ENCODE measurements around the gene DPEP3.

The DPEP3 gene

DNA sequence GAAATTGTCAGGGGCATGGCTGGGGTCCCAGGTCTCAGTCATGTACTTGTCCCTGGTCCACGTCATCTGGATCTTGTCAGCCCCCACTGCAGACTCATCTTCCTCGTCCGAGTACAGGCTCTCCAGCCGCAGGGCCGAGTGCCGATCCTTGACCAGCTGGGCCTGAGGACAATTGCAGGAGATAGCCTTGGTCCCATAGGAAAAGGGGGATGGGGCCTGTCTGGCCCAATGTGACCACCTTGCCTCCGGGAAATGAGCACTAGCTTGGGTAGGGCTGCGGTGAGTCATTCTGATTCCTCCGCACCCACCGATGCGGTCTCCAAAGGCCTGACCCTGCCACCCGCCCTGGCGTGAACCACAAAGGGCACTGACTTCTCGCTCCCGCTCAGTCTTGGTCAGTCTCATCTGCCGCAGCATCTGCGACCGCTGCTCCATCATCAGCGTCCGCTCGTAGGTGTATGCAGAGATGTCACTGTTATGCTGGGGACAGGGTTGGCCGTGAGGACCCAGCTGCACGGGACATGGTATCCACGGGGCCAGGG is 34.8 kb downstream of the DPEP3 start:
- TF ChIP-seq, protein P1, sequence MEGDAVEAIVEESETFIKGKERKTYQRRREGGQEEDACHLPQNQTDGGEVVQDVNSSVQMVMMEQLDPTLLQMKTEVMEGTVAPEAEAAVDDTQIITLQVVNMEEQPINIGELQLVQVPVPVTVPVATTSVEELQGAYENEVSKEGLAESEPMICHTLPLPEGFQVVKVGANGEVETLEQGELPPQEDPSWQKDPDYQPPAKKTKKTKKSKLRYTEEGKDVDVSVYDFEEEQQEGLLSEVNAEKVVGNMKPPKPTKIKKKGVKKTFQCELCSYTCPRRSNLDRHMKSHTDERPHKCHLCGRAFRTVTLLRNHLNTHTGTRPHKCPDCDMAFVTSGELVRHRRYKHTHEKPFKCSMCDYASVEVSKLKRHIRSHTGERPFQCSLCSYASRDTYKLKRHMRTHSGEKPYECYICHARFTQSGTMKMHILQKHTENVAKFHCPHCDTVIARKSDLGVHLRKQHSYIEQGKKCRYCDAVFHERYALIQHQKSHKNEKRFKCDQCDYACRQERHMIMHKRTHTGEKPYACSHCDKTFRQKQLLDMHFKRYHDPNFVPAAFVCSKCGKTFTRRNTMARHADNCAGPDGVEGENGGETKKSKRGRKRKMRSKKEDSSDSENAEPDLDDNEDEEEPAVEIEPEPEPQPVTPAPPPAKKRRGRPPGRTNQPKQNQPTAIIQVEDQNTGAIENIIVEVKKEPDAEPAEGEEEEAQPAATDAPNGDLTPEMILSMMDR (IDR thresholded peaks at IDR 0.05; ENCODE audit: insufficient read depth, low read length, missing control alignments): no peak
- no peak overlapping the region for H3K4me3 ChIP-seq (ENCODE audit: low read depth, low read length)
- POLR2A ChIA-PET: interaction anchor here (0.7 kb wide), 1 partner anchor 299 kb away, joined by 3 read pairs; no protein-coding TSS in a partner anchor
- CTCF ChIA-PET: interaction anchor here (1.5 to 2.4 kb wide), 3 partner anchors 95 to 424 kb away, joined by 3 to 7 read pairs (median 3); no protein-coding TSS in a partner anchor
- DNase-seq (ENCODE audit: low read depth, low spot score): no peak

DNA sequence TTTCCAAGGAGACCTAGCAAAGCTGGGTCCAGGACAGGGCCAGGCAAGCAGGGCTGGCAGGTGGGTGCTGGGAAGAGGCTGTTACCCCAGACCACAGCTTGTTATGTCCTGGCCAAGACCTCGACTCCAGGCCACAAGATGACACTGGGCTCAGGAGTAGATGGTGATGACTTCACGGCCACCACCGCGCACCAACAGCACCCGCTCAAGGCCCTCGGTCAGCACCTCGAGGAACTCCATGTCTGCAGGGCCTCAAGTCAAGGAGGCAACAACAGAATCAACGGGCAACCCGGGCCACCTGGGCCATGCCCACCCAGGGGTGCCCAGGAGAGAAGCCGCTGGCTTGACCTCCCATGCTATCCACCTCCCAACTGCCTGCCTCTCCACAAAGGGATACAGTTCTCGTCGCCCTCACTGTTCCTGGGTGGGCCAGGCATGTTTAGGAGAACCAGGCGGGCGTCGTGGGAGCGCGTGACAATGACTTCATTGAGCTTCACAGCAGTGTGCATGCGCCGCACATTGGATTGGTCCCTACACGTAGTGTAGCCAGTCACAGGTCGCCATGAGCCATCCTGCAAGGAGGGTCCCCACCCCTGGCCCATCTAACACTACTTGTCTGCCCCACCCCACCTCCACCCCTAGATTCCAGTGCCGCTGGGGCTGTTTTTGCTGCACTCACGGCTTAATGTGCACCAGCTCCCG is 35.5 kb downstream of the DPEP3 start:
- CTCF ChIA-PET: interaction anchor here (1.0 to 2.4 kb wide), 4 partner anchors 19 to 424 kb away, joined by 3 to 7 read pairs (median 4); no protein-coding TSS in a partner anchor

DNA sequence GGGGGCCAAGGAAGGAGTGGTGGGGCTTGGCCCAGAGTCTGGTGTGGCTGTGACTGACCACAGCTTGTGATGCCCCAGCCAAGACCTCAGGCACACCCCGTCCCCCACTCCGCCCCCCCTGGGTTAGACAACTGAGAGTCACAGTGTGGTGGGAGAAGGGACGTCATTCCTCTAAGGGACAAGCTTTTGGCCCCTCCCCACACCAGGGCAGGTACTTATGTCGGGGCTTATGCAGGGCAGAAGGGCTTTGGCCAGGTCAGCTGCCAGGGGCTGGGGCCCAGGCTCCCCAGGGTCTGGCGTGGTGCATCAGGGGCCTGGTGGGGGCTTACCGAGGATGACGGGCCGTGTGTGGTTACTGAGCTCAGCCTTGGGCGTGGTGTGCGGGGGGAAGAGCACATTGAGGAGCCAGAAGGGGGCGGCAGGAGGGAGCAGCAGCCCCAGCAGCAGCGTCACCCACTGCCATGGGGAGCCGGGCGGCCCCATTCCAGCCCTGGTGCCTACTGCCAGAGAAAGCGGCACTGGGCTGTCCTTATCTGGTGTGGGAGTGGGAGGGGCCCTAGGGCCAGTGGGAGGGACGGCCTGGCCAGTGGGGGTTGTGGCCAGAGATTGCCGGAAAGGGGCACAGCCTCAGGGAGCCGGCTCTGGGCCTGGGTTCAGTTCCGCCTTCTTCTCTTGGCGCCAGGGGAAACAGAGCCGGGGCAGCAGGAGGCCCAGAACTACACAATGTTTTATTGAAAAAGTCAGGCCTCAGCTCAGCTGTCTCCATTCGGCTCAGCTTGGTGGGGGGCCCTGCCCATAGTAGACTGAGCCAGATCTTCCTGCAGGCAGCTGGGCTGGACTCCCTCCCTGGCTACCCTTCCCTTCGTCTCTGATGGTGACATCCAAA is 36.4 kb downstream of the DPEP3 start, which contains the start of gene LCAT:
LCAT (minus strand) TSS at position 502 of the 886 bp plus-strand sequence; CDS start at position 483, 19 bp downstream.
- TF ChIP-seq, protein P1 (IDR thresholded peaks at IDR 0.05; ENCODE audit: insufficient read depth, low read length, missing control alignments): no peak
- POLR2A ChIA-PET: no interaction called here
- no peak for DNase-seq (ENCODE audit: low read depth, low spot score)
- CTCF ChIA-PET: interaction anchor here (1.0 to 3.5 kb wide), 7 partner anchors 10 to 127 kb away, joined by 3 to 34 read pairs (median 4); partner anchors contain the start of gene NRN1L
- H3K4me3 ChIP-seq (ENCODE audit: low read depth, low read length): no peak within 1 kb of the TSS

More for the DNA sequence above, 35.5 kb downstream of the DPEP3 start:
- TF ChIP-seq, protein P1 (IDR thresholded peaks at IDR 0.05; ENCODE audit: insufficient read depth, low read length, missing control alignments): no peak
- POLR2A ChIA-PET: interaction anchor here (0.7 kb wide), 1 partner anchor 300 kb away, joined by 3 read pairs; no protein-coding TSS in a partner anchor
- H3K4me3 ChIP-seq (ENCODE audit: low read depth, low read length): no peak overlapping the region
- no peak for DNase-seq (ENCODE audit: low read depth, low spot score)

DNA sequence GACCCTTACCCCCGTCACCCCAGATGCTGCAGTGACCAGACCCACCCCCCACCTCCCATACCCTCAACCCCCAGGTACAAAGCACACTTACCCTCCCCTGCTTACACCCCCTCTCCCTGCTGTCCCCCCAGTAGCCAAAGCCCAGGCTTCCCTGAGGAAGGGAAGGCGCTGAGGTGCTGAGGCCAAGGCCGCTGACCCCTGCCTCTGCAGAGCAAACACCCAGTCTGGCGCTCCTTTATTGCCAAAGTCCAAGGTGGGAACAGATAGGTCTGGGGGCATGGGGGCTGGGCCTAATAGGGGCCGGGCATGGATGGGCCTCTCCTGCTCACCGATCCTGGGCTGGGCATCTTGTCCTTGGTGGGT is 37.1 kb downstream of the DPEP3 start:
- no peak overlapping the region for H3K4me3 ChIP-seq (ENCODE audit: low read depth, low read length)
- POLR2A ChIA-PET: interaction anchor here (0.6 kb wide), 1 partner anchor 170 kb away, joined by 3 read pairs; no protein-coding TSS in a partner anchor
- CTCF ChIA-PET: interaction anchor here (1.3 to 4.3 kb wide), 6 partner anchors 10 to 127 kb away, joined by 3 to 34 read pairs (median 12); partner anchors contain the start of gene NRN1L

DNA sequence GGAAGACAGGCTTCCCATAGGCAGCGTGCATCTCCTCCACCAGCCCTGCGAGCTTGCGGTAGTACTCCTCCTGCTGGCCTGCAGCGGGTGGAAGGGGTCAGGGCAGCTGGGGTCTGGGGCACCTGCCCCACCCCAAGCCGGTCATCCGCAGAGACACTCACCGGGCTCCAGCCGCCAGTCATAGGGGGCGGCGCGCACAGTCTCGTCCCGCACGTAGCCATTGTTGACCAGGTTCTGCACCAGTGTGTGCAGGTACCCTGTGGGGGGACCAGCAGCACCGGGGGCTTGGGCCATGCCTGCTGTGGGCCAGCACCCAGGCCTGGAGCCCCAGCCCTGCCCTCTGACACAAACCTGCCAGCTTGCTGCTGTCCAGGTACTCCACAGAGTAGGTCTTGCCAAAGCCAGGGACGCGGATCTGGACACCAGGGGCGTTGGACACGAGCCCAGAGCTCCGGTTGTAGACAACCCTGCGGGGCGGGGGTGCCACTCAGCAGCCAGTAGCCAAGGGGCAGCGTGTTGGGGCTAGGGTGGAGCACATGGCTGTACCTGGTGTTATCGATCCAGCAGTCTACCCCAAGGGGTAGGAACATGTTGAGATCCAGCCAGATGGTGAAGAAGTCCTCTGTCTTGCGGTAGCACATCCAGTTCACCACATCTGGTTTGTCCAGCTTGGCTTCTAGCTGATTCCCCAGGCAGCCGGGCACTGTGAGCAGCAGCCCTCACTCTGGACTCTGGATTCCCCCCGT is 37.6 kb downstream of the DPEP3 start:
- no peak overlapping the region for H3K4me3 ChIP-seq (ENCODE audit: low read depth, low read length)
- ChIA-PET POLR2A (interaction anchor here (0.6 kb wide), 1 partner anchor 171 kb away, joined by 3 read pairs; no protein-coding TSS in a partner anchor), CTCF (interaction anchor here (0.7 to 4.3 kb wide), 15 partner anchors 10 to 422 kb away, joined by 3 to 34 read pairs (median 4); partner anchors contain the start of gene NRN1L)
- DNase-seq (ENCODE audit: low read depth, low spot score): no peak
- TF ChIP-seq, protein P1 (IDR thresholded peaks at IDR 0.05; ENCODE audit: insufficient read depth, low read length, missing control alignments): no peak

More for the DNA sequence above, 37.1 kb downstream of the DPEP3 start:
- TF ChIP-seq, protein P1 (IDR thresholded peaks at IDR 0.05; ENCODE audit: insufficient read depth, low read length, missing control alignments): no peak
- DNase-seq (ENCODE audit: low read depth, low spot score): no peak
